ENCODE data around the gene SLITRK5. TPM values are rescaled to one million over a fixed set of nuclear protein-coding genes. Genes with fewer than 3 reads are reported as not detected.

Gene SLITRK5
- total RNA-seq, 2 experiments from 2014 or later, result 10.6 to 20.0 TPM

DNA sequence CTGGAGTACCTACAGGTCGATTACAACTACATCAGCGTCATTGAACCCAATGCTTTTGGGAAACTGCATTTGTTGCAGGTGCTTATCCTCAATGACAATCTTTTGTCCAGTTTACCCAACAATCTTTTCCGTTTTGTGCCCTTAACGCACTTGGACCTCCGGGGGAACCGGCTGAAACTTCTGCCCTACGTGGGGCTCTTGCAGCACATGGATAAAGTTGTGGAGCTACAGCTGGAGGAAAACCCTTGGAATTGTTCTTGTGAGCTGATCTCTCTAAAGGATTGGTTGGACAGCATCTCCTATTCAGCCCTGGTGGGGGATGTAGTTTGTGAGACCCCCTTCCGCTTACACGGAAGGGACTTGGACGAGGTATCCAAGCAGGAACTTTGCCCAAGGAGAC lies 4.7 kb downstream of the SLITRK5 start:
- ChIA-PET POLR2A (interaction anchor here (0.6 kb wide), 1 partner anchor 119 kb away, joined by 6 read pairs; no protein-coding TSS in a partner anchor), CTCF (ENCODE audit: unreplicated experiment) (interaction anchor here (0.6 kb wide), 1 partner anchor 433 kb away, joined by 3 read pairs; no protein-coding TSS in a partner anchor)
- Histone ChIP-seq H2AFZ (ENCODE audit: low read length) (no peak overlapping the region), H3K79me2 (ENCODE audit: insufficient read depth, low read depth, low read length) (peaks cover 69% of the 10 kb centered on the region), H3K9me3 (ENCODE audit: low read length) (no peaks in the 10 kb centered on the region), H3K27ac (ENCODE audit: low read depth, low read length, poor library complexity, severe bottlenecking) (peak overlapping the region; percentile 91), H3K4me3 (ENCODE audit: low read depth, low read length, poor library complexity, severe bottlenecking) (peak overlapping the region; percentile 79), H4K20me1 (ENCODE audit: insufficient read depth, low read length) (no peaks in the 10 kb centered on the region), H3K4me1 (ENCODE audit: insufficient read depth, low read length, poor library complexity, severe bottlenecking) (peaks cover 56% of the 10 kb centered on the region), H3K4me2 (ENCODE audit: low read length) (peak overlapping the region; percentile 80), H3K9me2 (ENCODE audit: insufficient read depth, low read length) (no peaks in the 10 kb centered on the region), H3K36me3 (ENCODE audit: insufficient read depth, low read length) (peaks cover 40% of the 10 kb centered on the region)
- no peak for DNase-seq (ENCODE audit: low spot score)
- no TSS peak for BruUV-seq (replicated peaks)
- TF ChIP-seq EZH2phosphoT487 (IDR thresholded peaks at IDR 0.05; ENCODE audit: borderline replicate concordance, low read depth, low read length) (no peak), CTCF (conservative IDR thresholded peaks at IDR 0.05; ENCODE audit: low read length) (no peak)
- intact Hi-C loops (cut with micrococcal nuclease; ENCODE audit: unreplicated experiment), result no loop called here

DNA sequence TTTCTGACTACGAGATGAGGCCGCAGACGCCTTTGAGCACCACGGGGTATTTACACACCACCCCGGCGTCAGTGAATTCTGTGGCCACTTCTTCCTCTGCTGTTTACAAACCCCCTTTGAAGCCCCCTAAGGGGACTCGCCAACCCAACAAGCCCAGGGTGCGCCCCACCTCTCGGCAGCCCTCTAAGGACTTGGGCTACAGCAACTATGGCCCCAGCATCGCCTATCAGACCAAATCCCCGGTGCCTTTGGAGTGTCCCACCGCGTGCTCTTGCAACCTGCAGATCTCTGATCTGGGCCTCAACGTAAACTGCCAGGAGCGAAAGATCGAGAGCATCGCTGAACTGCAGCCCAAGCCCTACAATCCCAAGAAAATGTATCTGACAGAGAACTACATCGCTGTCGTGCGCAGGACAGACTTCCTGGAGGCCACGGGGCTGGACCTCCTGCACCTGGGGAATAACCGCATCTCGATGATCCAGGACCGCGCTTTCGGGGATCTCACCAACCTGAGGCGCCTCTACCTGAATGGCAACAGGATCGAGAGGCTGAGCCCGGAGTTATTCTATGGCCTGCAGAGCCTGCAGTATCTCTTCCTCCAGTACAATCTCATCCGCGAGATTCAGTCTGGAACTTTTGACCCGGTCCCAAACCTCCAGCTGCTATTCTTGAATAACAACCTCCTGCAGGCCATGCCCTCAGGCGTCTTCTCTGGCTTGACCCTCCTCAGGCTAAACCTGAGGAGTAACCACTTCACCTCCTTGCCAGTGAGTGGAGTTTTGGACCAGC lies 5.3 kb downstream of the SLITRK5 start:
- no peaks in the 10 kb centered on the region for H4K20me1 ChIP-seq (ENCODE audit: insufficient read depth, low read length)
- peaks cover 75% of the 10 kb centered on the region for H3K79me2 ChIP-seq (ENCODE audit: insufficient read depth, low read depth, low read length)
- ChIA-PET POLR2A (interaction anchor here (0.5 to 1.3 kb wide), 3 partner anchors 11 to 215 kb away, joined by 3 to 4 read pairs (median 4); no protein-coding TSS in a partner anchor), CTCF (ENCODE audit: unreplicated experiment) (no interaction called here)
- no peak overlapping the region for H2AFZ ChIP-seq (ENCODE audit: low read length)
- no peaks in the 10 kb centered on the region for H3K9me3 ChIP-seq (ENCODE audit: low read length)
- no TSS peak for BruUV-seq (replicated peaks)
- H3K36me3 ChIP-seq (ENCODE audit: insufficient read depth, low read length), result peaks cover 43% of the 10 kb centered on the region
- peak overlapping the region; percentile 69 for H3K4me3 ChIP-seq (ENCODE audit: low read depth, low read length, poor library complexity, severe bottlenecking)
- TF ChIP-seq CTCF (conservative IDR thresholded peaks at IDR 0.05; ENCODE audit: low read length), result no peak
- TF ChIP-seq EZH2phosphoT487 (IDR thresholded peaks at IDR 0.05; ENCODE audit: borderline replicate concordance, low read depth, low read length), result no peak
- H3K4me1 ChIP-seq (ENCODE audit: insufficient read depth, low read length, poor library complexity, severe bottlenecking), result peaks cover 62% of the 10 kb centered on the region
- peak overlapping the region; percentile 80 for H3K4me2 ChIP-seq (ENCODE audit: low read length)
- peak; percentile 12 for DNase-seq (ENCODE audit: low spot score)
- no peaks in the 10 kb centered on the region for H3K9me2 ChIP-seq (ENCODE audit: insufficient read depth, low read length)
- intact Hi-C loops (cut with micrococcal nuclease; ENCODE audit: unreplicated experiment), result loop anchor here (1.0 kb wide), 1 partner anchor 232 kb away; no protein-coding TSS in a partner anchor
- H3K27ac ChIP-seq (ENCODE audit: low read depth, low read length, poor library complexity, severe bottlenecking), result peak overlapping the region; percentile 88
